ENCODE measurements around the gene LCP2. TPM values are rescaled to one million over a fixed set of nuclear protein-coding genes. Genes with fewer than 3 reads are reported as not detected.

LCP2 gene
- total RNA-seq, 2 experiments from 2014 or later: 154 to 155 TPM

GRCh38 chr5:170307575-170308465, 10.2 kb upstream of the LCP2 start:
- ChIA-PET POLR2A (interaction anchor here (0.9 to 1.9 kb wide), 5 partner anchors 10 to 26 kb away, joined by 3 to 9 read pairs (median 3); partner anchors contain the start of gene LCP2), CTCF (interaction anchor here (0.6 to 2.3 kb wide), 8 partner anchors 10 to 82 kb away, joined by 3 to 8 read pairs (median 3); partner anchors contain the start of gene LCP2)
- H3K27me3 ChIP-seq (ENCODE audit: control insufficient read depth in 1 of 2, insufficient read depth in 2 of 2, low read length in 2 of 2): no peaks in the 10 kb centered on the region
- DNase-seq: peak in 2 of 14 experiments; percentile 73 to 82
- H3K27ac Mint-ChIP-seq: no peak overlapping the region
- no peaks in the 10 kb centered on the region for H3K36me3 Mint-ChIP-seq (ENCODE audit: low read depth)
- no peaks in the 10 kb centered on the region for H3K9me3 ChIP-seq (ENCODE audit: control insufficient read depth in 1 of 2, insufficient read depth in 1 of 2, low read length in 2 of 2)
- no peaks in the 10 kb centered on the region for H3K9me3 Mint-ChIP-seq
- H3K36me3 ChIP-seq (ENCODE audit: insufficient read depth, low read length): no peaks in the 10 kb centered on the region
- no peaks in the 10 kb centered on the region for H3K27me3 Mint-ChIP-seq
- TF ChIP-seq CTCF (IDR thresholded peaks at IDR 0.05): no peak
- no peak overlapping the region for H3K4me3 Mint-ChIP-seq
- no peak overlapping the region for H3K27ac ChIP-seq (ENCODE audit: low read depth in 1 of 2, low read length in 2 of 2)
- H3K4me3 ChIP-seq (ENCODE audit: low read length): no peak overlapping the region
- peaks cover 75% of the 10 kb centered on the region for H3K4me1 ChIP-seq (ENCODE audit: insufficient read depth, low read length)
- H3K4me1 Mint-ChIP-seq (ENCODE audit: low read depth): peaks cover 94% of the 10 kb centered on the region
- ATAC-seq (ENCODE audit: poor library complexity): no peak
- intact Hi-C loops (cut with DNase I, micrococcal nuclease): no loop called here

- ATAC-seq (ENCODE audit: poor library complexity) (no peak), DNase-seq (peak in 1 of 14 experiments; percentile 44)
- Histone ChIP-seq H3K4me1 (ENCODE audit: insufficient read depth, low read length) (peaks cover 75% of the 10 kb centered on the region), H3K4me3 (ENCODE audit: low read length) (no peak overlapping the region), H3K27ac (ENCODE audit: low read depth in 1 of 2, low read length in 2 of 2) (no peak overlapping the region), H3K27me3 (ENCODE audit: control insufficient read depth in 1 of 2, insufficient read depth in 2 of 2, low read length in 2 of 2) (no peaks in the 10 kb centered on the region), H3K9me3 (ENCODE audit: control insufficient read depth in 1 of 2, insufficient read depth in 1 of 2, low read length in 2 of 2) (no peaks in the 10 kb centered on the region), H3K36me3 (ENCODE audit: insufficient read depth, low read length) (no peaks in the 10 kb centered on the region)
- no peak for TF ChIP-seq CTCF (IDR thresholded peaks at IDR 0.05)
- H3K27me3 Mint-ChIP-seq: no peaks in the 10 kb centered on the region
- ChIA-PET CTCF (interaction anchor here (1.2 to 2.3 kb wide), 5 partner anchors 9 to 39 kb away, joined by 3 to 8 read pairs (median 4); partner anchors contain the start of gene LCP2), POLR2A (interaction anchor here (0.8 to 1.9 kb wide), 5 partner anchors 9 to 28 kb away, joined by 3 to 9 read pairs (median 3); partner anchors contain the start of gene LCP2)
- no peak overlapping the region for H3K27ac Mint-ChIP-seq
- no peaks in the 10 kb centered on the region for H3K9me3 Mint-ChIP-seq
- intact Hi-C loops (cut with DNase I, micrococcal nuclease): no loop called here
- no peak overlapping the region for H3K4me3 Mint-ChIP-seq
- no peaks in the 10 kb centered on the region for H3K36me3 Mint-ChIP-seq (ENCODE audit: low read depth)
- H3K4me1 Mint-ChIP-seq (ENCODE audit: low read depth): peaks cover 92% of the 10 kb centered on the region
Observed at GRCh38 chr5:170306381-170306831, 8.8 kb upstream of the LCP2 start.

- no peak overlapping the region for H3K27ac Mint-ChIP-seq
- H3K9me3 Mint-ChIP-seq: no peaks in the 10 kb centered on the region
- ChIA-PET POLR2A (interaction anchor here (0.8 to 4.0 kb wide), 6 partner anchors 8 to 27 kb away, joined by 3 to 46 read pairs (median 4); partner anchors contain the start of gene LCP2), CTCF (interaction anchor here (1.4 to 1.8 kb wide), 3 partner anchors 8 to 38 kb away, joined by 3 to 6 read pairs (median 4); partner anchors contain the start of gene LCP2)
- no peaks in the 10 kb centered on the region for H3K36me3 Mint-ChIP-seq (ENCODE audit: low read depth)
- no peaks in the 10 kb centered on the region for H3K27me3 Mint-ChIP-seq
- H3K9me3 ChIP-seq (ENCODE audit: control insufficient read depth in 1 of 2, insufficient read depth in 1 of 2, low read length in 2 of 2): no peaks in the 10 kb centered on the region
- ATAC-seq (ENCODE audit: poor library complexity) (no peak), DNase-seq (no peak)
- intact Hi-C loops (cut with DNase I, micrococcal nuclease): loop anchor here in 1 of 2 experiments (2.0 kb wide), 1 partner anchor 23 kb away; no protein-coding TSS in a partner anchor
- H3K4me3 Mint-ChIP-seq: no peak overlapping the region
- H3K4me1 Mint-ChIP-seq (ENCODE audit: low read depth): peaks cover 91% of the 10 kb centered on the region
- no peaks in the 10 kb centered on the region for H3K27me3 ChIP-seq (ENCODE audit: control insufficient read depth in 1 of 2, insufficient read depth in 2 of 2, low read length in 2 of 2)
- no peak for TF ChIP-seq CTCF (IDR thresholded peaks at IDR 0.05)
- H3K4me3 ChIP-seq (ENCODE audit: low read length): no peak overlapping the region
- H3K4me1 ChIP-seq (ENCODE audit: insufficient read depth, low read length): peaks cover 75% of the 10 kb centered on the region
- no peak overlapping the region for H3K27ac ChIP-seq (ENCODE audit: low read depth in 1 of 2, low read length in 2 of 2)
- no peaks in the 10 kb centered on the region for H3K36me3 ChIP-seq (ENCODE audit: insufficient read depth, low read length)
Observed at GRCh38 chr5:170305646-170306025, 8.1 kb upstream of the LCP2 start.
